CD4-positive, CD25-positive, alpha-beta regulatory T cell (primary cell): ENCODE data around the gene AOC3. TPM values are rescaled to one million over a fixed set of nuclear protein-coding genes. Genes with fewer than 3 reads are reported as not detected.
"Not testable (repeated sequence)": the region's sequence is repeated elsewhere in the genome, so short reads cannot be mapped to it uniquely, and the experiment has no call there.

Experiments used
- ATAC-seq, 2 donors: fragments of 150-1000 bp; cut with Tn5 transposase; one replicate each; pipeline ENCODE4 v1.10.0; 2021; ENCODE audit warnings: low read depth in 2 of 2, moderate number of reproducible peaks in 2 of 2, moderate library complexity in 1 of 2
- DNase-seq, 3 donors: peaks; one replicate each; pipeline versions ENCODE4 v3.0.0 to v3.0.0-alpha.2; 2012 to 2022; ENCODE audit warnings: mixed read lengths in 1 of 3
- H3K27ac ChIP-seq: one replicate; pipeline ENCODE4 v1.7.0; 2013; ENCODE audit warnings: mild to moderate bottlenecking, low read length; ENCODE audit not compliant: insufficient read depth, poor library complexity, severe bottlenecking
- H3K27me3 ChIP-seq: one replicate; pipeline ENCODE4 v1.7.0; 2013; ENCODE audit warnings: low read length; ENCODE audit not compliant: control insufficient read depth, insufficient read depth
- H3K36me3 ChIP-seq: one replicate; pipeline ENCODE4 v1.7.0; 2013; ENCODE audit warnings: mild to moderate bottlenecking, low read length, moderate library complexity; ENCODE audit not compliant: control insufficient read depth, insufficient read depth
- H3K4me1 ChIP-seq: 2 replicates; pipeline ENCODE4 v1.7.0; 2013; ENCODE audit warnings: mild to moderate bottlenecking, low read length; ENCODE audit not compliant: insufficient read depth, control insufficient read depth, poor library complexity, severe bottlenecking
- H3K4me3 ChIP-seq: one replicate; pipeline ENCODE4 v1.7.0; 2013; ENCODE audit warnings: low read depth, mild to moderate bottlenecking, low read length, moderate library complexity
- H3K9me3 ChIP-seq, 2 experiments: 1 replicate in 1 of 2; 2 replicates in 1 of 2; pipeline ENCODE4 v1.7.0; 2013; ENCODE audit warnings: low read length in 2 of 2, mild to moderate bottlenecking in 1 of 2, moderate library complexity in 1 of 2; ENCODE audit not compliant: control insufficient read depth in 2 of 2
- H3K27ac Mint-ChIP-seq, 3 donors: one replicate each; pipeline ENCODE4 v1.8.0; 2020 to 2022; ENCODE audit warnings: mild to moderate bottlenecking in 3 of 3, mixed read lengths in 3 of 3, moderate library complexity in 2 of 3
- H3K27me3 Mint-ChIP-seq: one replicate; pipeline ENCODE4 v1.8.0; 2022; ENCODE audit warnings: mild to moderate bottlenecking, mixed read lengths
- H3K36me3 Mint-ChIP-seq: one replicate; pipeline ENCODE4 v1.8.0; 2020; ENCODE audit warnings: mixed read lengths
- H3K4me1 Mint-ChIP-seq, 4 donors: one replicate each; pipeline ENCODE4 v1.8.0; 2020 to 2022; ENCODE audit warnings: mixed read lengths in 4 of 4, mild to moderate bottlenecking in 1 of 4
- H3K4me3 Mint-ChIP-seq, 4 donors: one replicate each; pipeline ENCODE4 v1.8.0; 2020 to 2022; ENCODE audit warnings: mild to moderate bottlenecking in 4 of 4, mixed read lengths in 4 of 4, moderate library complexity in 3 of 4
- H3K9me3 Mint-ChIP-seq, 7 donors: one replicate each; pipeline ENCODE4 v1.8.0; 2020 to 2022; ENCODE audit warnings: mixed read lengths in 7 of 7, mild to moderate bottlenecking in 3 of 7, moderate library complexity in 2 of 7
- polyA plus RNA-seq, 4 donors: library from polyadenylated mRNA; unstranded; fragments of 300-500 nt; fragmentation: Illumina TruSeq; gene quantifications; one replicate each; pipeline ENCODE4 v1.2.3, GENCODE V29; 2021
- total RNA-seq: library from RNA; stranded (reverse); gene quantifications from one replicate; pipeline ENCODE4 v1.2.3, GENCODE V29; 2022

AOC3 gene
- total and polyA plus RNA-seq, 5 donors from 2014 or later = 0.49 TPM; not detected in 4

GRCh38 chr17:42882166-42882565 is 31.2 kb downstream of the AOC3 start:
- DNase-seq (no peak), ATAC-seq (no peak)
- H3K9me3 ChIP-seq = no peaks in the 10 kb centered on the region
- Mint-ChIP-seq H3K36me3 (no peaks in the 10 kb centered on the region), H3K27ac (no peak overlapping the region), H3K4me3 (no peak overlapping the region), H3K27me3 (peaks cover 24% of the 10 kb centered on the region), H3K4me1 (no peaks in the 10 kb centered on the region), H3K9me3 (peaks cover 0 to 2% (median 0%) of the 10 kb centered on the region in 7 donors)
- no peak overlapping the region for H3K4me3 ChIP-seq
- no peak overlapping the region for H3K27ac ChIP-seq
- no peaks in the 10 kb centered on the region for H3K36me3 ChIP-seq
- H3K4me1 ChIP-seq = no peaks in the 10 kb centered on the region
- H3K27me3 ChIP-seq = no peaks in the 10 kb centered on the region

DNA sequence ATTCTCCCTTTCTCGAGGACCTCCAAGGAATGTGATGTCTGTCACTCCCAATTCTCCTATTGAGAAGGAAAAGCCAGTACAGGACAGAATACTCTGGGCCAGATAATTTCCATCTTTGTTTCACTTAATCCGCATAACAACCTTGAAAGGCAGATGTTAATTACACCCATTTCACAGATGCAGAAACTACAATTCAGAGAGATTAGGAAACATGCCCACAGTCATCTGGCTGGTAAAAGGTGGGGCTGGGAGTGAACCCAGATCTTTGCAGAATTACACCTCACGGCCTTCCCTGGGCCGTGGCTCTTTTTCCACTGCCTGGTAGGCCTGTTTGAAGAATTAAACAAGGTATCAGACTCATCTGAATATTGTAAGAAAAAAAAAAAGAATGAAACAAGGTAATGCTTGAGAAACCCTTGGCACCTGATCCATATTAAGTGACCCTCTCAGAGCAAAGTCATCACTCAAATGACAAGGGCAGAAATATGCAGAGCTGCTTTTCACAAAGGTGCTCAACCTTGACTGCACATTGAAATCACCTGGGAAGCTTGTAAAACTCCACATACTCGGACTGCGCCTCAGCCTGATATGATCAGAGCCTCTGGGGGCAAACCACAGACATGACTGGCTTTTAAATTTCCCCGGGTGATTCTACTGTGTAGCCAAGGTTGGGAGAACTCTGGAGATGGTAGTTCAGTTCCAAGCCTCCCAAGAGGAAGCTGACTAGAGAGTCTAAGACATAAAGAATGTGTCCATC is 33.0 kb downstream of the AOC3 start:
- no peak for ATAC-seq
- Histone ChIP-seq H3K27me3 (no peaks in the 10 kb centered on the region), H3K27ac (no peak overlapping the region), H3K9me3 (no peaks in the 10 kb centered on the region), H3K4me3 (no peak overlapping the region), H3K4me1 (no peaks in the 10 kb centered on the region), H3K36me3 (no peaks in the 10 kb centered on the region)
- Mint-ChIP-seq H3K27me3 (peaks cover 11% of the 10 kb centered on the region), H3K9me3 (peaks cover 0 to 2% (median 0%) of the 10 kb centered on the region in 7 donors), H3K4me1 (no peaks in the 10 kb centered on the region), H3K36me3 (no peaks in the 10 kb centered on the region), H3K4me3 (no peak overlapping the region), H3K27ac (no peak overlapping the region)
- no peak for DNase-seq

- not testable (repeated sequence) for H3K27ac ChIP-seq, H3K36me3 Mint-ChIP-seq, H3K4me1 ChIP-seq, ATAC-seq, H3K27me3 ChIP-seq, H3K9me3 ChIP-seq, H3K36me3 ChIP-seq, H3K4me1 Mint-ChIP-seq, H3K27ac Mint-ChIP-seq, H3K4me3 ChIP-seq, H3K4me3 Mint-ChIP-seq, H3K9me3 Mint-ChIP-seq, DNase-seq
- H3K27me3 Mint-ChIP-seq = peaks cover 11% of the 10 kb centered on the region
Observed at GRCh38 chr17:42885806-42886205, 34.8 kb downstream of the AOC3 start.

- Mint-ChIP-seq H3K27me3 (peaks cover 11% of the 10 kb centered on the region), H3K9me3 (no peaks in the 10 kb centered on the region), H3K4me1 (no peaks in the 10 kb centered on the region), H3K27ac (no peak overlapping the region), H3K36me3 (no peaks in the 10 kb centered on the region), H3K4me3 (no peak overlapping the region)
- no peak for DNase-seq
- H3K4me3 ChIP-seq = no peak overlapping the region
- no peaks in the 10 kb centered on the region for H3K36me3 ChIP-seq
- no peaks in the 10 kb centered on the region for H3K9me3 ChIP-seq
- H3K27ac ChIP-seq = no peak overlapping the region
- no peak for ATAC-seq
- H3K4me1 ChIP-seq = no peaks in the 10 kb centered on the region
- H3K27me3 ChIP-seq = no peaks in the 10 kb centered on the region
Observed at GRCh38 chr17:42886283-42887176, 35.5 kb downstream of the AOC3 start.

- no peaks in the 10 kb centered on the region for H3K9me3 Mint-ChIP-seq
- ATAC-seq (no peak), DNase-seq (no peak)
- no peaks in the 10 kb centered on the region for H3K36me3 Mint-ChIP-seq
- Histone ChIP-seq H3K27ac (no peak overlapping the region), H3K4me1 (no peaks in the 10 kb centered on the region), H3K27me3 (peaks cover 3% of the 10 kb centered on the region), H3K9me3 (no peaks in the 10 kb centered on the region), H3K36me3 (no peaks in the 10 kb centered on the region), H3K4me3 (no peak overlapping the region)
- H3K4me3 Mint-ChIP-seq = no peak overlapping the region
- peaks cover 11% of the 10 kb centered on the region for H3K27me3 Mint-ChIP-seq
- H3K4me1 Mint-ChIP-seq = no peaks in the 10 kb centered on the region
- no peak overlapping the region for H3K27ac Mint-ChIP-seq
Observed at GRCh38 chr17:42889809-42890208, 38.8 kb downstream of the AOC3 start.

GRCh38 chr17:42891539-42892152 is 40.6 kb downstream of the AOC3 start:
- peaks cover 4% of the 10 kb centered on the region for H3K27me3 Mint-ChIP-seq
- no peaks in the 10 kb centered on the region for H3K9me3 Mint-ChIP-seq
- Histone ChIP-seq H3K4me3 (no peak overlapping the region), H3K4me1 (no peaks in the 10 kb centered on the region), H3K9me3 (no peaks in the 10 kb centered on the region), H3K27me3 (peaks cover 3% of the 10 kb centered on the region), H3K36me3 (no peaks in the 10 kb centered on the region), H3K27ac (no peak overlapping the region)
- H3K4me1 Mint-ChIP-seq = no peaks in the 10 kb centered on the region
- H3K27ac Mint-ChIP-seq = no peak overlapping the region
- H3K36me3 Mint-ChIP-seq = no peaks in the 10 kb centered on the region
- no peak overlapping the region for H3K4me3 Mint-ChIP-seq
- ATAC-seq (no peak), DNase-seq (no peak)

DNA sequence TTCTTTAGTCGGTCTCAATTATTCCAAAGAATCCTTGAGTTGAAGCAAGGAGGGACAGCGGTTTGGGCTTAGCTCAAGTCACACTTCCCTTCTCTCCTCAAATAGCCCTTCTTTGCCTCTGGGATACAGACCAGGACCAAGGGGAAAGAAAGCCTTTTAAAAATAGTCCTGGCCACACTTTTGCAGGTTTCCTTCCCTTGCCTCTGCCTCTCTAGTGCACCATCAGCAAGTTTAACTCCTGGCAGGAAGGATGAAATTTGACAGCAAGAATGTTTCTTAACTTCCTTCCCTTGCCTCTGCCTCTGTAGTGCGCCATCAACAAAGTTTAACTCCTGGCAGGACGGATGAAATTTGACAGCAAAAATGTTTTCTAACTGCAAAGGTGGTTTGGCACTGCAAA is 42.4 kb downstream of the AOC3 start:
- H3K27ac ChIP-seq = no peak overlapping the region
- no peaks in the 10 kb centered on the region for H3K9me3 Mint-ChIP-seq
- ATAC-seq = no peak

More for the DNA sequence above, 42.4 kb downstream of the AOC3 start:
- Mint-ChIP-seq H3K27me3 (peaks cover 9% of the 10 kb centered on the region), H3K27ac (no peak overlapping the region), H3K4me3 (no peak overlapping the region), H3K4me1 (no peaks in the 10 kb centered on the region), H3K36me3 (no peaks in the 10 kb centered on the region)
- Histone ChIP-seq H3K9me3 (no peaks in the 10 kb centered on the region), H3K36me3 (no peaks in the 10 kb centered on the region), H3K4me3 (no peak overlapping the region), H3K4me1 (no peaks in the 10 kb centered on the region), H3K27me3 (peaks cover 3% of the 10 kb centered on the region)
- DNase-seq = no peak
